ENCODE data around the gene KHK.
"Not testable (repeated sequence)": the region's sequence is repeated elsewhere in the genome, so short reads cannot be mapped to it uniquely, and the experiment has no call there.

The KHK gene

DNA sequence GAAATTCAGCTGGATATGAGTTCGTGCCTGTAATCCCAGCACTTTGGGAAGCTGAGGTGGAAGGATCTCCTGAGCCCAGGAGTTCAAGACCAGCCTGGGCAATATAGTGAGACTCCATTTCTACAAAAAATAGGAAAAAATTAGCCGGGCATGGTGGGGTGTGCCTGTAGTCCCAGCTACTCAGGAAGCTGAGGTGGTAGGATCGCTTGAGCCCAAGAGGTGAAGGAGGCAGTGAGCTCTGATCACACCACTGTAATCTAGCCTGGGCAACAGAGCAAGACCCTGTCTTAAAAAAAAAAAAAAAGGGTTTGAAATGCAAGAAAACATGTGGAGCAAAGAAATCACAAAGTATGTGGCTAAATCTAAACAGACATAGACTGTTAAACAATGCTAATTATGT is 22.5 kb downstream of the KHK start:
- Histone ChIP-seq H3K9ac (ENCODE audit: low read depth, low read length) (no peak overlapping the region), H3K27me3 (ENCODE audit: insufficient read depth, low read length) (no peaks in the 10 kb centered on the region), H3K4me3 (ENCODE audit: low read length) (no peak overlapping the region), H3K36me3 (ENCODE audit: insufficient read depth, low read depth, low read length) (no peaks in the 10 kb centered on the region), H3K4me1 (ENCODE audit: insufficient read depth, low read length) (no peaks in the 10 kb centered on the region), H3K9me3 (ENCODE audit: insufficient read depth, low read depth, low read length) (no peaks in the 10 kb centered on the region), H3K27ac (ENCODE audit: low read length) (no peak overlapping the region)

DNA sequence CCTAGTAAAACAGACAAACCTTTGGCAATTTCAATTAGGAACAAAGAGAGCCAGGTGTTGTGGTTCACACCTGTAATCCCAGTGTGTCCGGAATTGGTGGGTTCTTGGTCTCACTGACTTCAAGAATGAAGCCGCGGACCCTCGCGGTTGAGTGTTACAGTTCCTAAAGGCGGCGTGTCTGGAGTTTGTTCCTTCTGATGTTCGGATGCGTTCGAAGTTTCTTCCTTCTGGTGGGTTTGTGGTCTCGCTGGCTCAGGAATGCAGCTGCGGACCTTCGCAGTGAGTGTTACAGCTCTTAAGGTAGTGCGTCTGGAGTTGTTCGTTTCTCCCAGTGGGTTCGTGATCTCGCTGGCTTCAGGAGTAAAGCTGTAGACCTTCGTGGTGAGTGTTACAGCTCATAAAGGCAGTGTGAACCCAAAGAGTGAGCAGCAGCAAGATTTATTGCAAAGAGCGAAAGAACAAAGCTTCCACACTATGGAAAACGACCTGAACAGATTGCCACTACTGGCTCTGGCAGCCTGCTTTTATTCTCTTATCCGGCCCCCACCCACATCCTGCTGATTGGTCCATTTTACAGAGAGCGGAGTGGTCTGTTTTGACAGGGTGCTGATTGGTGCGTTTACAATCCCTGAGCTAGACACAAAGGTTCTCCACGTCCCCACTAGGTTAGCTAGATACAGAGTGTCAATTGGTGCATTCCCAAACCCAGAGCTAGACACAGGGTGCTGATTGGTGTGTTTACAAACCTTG is 24.2 kb downstream of the KHK start:
- H3K4me1 ChIP-seq (ENCODE audit: insufficient read depth, low read length); H3K9ac ChIP-seq (ENCODE audit: low read depth, low read length); H3K27me3 ChIP-seq (ENCODE audit: insufficient read depth, low read length); H3K36me3 ChIP-seq (ENCODE audit: insufficient read depth, low read depth, low read length); H3K27ac ChIP-seq (ENCODE audit: low read length); H3K9me3 ChIP-seq (ENCODE audit: insufficient read depth, low read depth, low read length); H3K4me3 ChIP-seq (ENCODE audit: low read length): not testable (repeated sequence)

DNA sequence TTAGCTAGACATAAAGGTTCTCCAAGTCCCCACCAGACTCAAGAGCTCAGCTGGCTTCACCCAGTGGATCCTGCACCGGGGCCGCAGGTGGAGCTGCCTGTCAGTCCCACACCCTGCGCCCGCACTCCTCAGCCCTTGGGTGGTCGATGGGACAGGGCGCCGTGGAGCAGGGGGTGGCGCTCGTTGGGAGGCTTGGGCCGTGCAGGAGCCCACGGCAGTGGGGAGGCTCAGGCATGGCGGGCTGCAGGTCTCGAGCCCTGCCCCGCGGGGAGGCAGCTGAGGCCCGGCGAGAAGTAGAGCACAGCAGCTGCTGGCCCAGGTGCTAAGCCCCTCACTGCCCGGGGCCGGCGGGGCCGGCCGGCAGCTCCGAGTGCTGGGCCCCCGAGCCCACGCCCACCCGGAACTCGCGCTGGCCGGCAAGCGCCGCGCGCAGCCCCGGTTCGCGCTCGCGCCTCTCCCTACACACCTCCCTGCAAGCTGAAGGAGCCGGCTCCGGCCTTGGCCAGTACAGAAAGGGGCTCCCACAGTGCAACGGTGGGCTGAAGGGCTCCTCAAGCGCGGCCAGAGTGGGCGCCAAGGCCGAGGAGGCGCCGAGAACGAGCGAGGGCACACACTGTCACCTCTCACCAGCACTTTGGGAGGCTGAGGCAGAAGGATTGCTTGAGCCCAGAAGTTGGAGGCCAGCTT is 25.0 kb downstream of the KHK start:
- H3K9me3 ChIP-seq (ENCODE audit: insufficient read depth, low read depth, low read length); H3K27ac ChIP-seq (ENCODE audit: low read length); H3K4me3 ChIP-seq (ENCODE audit: low read length); H3K27me3 ChIP-seq (ENCODE audit: insufficient read depth, low read length); H3K9ac ChIP-seq (ENCODE audit: low read depth, low read length); H3K4me1 ChIP-seq (ENCODE audit: insufficient read depth, low read length); H3K36me3 ChIP-seq (ENCODE audit: insufficient read depth, low read depth, low read length): not testable (repeated sequence)

DNA sequence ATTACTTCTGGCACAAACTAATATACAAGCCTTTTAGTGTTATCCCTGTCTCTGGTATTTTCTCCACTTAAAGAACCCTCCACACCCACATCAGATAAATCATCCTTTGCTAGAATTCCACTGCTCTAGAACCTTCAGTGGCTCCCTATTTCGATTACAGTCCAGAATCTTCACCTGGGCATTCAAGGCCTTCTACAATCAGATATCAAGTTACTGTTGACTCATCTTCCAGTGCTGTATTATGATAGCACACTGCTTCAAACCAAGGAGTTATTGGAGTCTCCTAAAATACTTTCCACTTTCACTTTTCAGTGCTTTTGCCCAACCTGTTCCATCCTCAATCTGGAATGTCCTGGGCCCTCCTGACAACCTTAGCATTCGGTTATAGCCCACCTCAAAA is 28.9 kb downstream of the KHK start:
- H3K27ac ChIP-seq (ENCODE audit: low read length) = no peak overlapping the region
- no peaks in the 10 kb centered on the region for H3K36me3 ChIP-seq (ENCODE audit: insufficient read depth, low read depth, low read length)
- peaks cover 45% of the 10 kb centered on the region for H3K27me3 ChIP-seq (ENCODE audit: insufficient read depth, low read length)

DNA sequence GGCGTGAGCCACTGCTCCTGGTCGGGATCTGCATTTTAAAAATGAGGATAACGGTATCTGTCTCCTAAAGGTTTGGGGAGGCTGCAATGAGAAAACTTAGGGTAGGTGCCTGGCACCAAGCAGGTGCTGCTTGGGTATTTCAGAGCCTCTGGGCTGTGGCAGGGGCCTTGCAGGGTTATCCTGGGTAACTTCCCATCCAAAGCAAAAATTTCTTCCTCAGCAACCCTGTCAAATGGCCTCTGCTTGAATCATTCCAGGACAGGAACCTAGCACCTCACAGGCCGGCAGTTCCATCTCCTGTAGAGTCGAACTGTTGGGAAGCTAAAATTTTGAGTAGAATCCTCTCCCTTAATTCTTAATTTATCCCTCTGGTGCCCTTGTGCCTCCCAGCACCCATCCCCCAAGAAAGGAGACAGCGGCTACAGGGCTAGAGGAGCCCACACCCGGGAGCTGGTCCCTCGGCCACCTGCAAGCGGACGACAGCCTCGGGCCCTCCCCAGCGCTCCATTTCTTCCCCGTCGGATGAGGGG is 31.5 kb downstream of the KHK start:
- no peak overlapping the region for H3K9ac ChIP-seq (ENCODE audit: low read depth, low read length)
- H3K27ac ChIP-seq (ENCODE audit: low read length) = no peak overlapping the region
- peak overlapping the region; percentile 72 for H3K4me3 ChIP-seq (ENCODE audit: low read length)
- no peaks in the 10 kb centered on the region for H3K36me3 ChIP-seq (ENCODE audit: insufficient read depth, low read depth, low read length)
- H3K27me3 ChIP-seq (ENCODE audit: insufficient read depth, low read length) = peaks cover 71% of the 10 kb centered on the region
- H3K9me3 ChIP-seq (ENCODE audit: insufficient read depth, low read depth, low read length) = no peaks in the 10 kb centered on the region; the same call in 1 of the 2 replicates
- H3K4me1 ChIP-seq (ENCODE audit: insufficient read depth, low read length) = no peaks in the 10 kb centered on the region; the same call in 1 of the 2 replicates

More for the DNA sequence above, 28.9 kb downstream of the KHK start:
- Histone ChIP-seq H3K9me3 (ENCODE audit: insufficient read depth, low read depth, low read length) (no peaks in the 10 kb centered on the region; the same call in 1 of the 2 replicates), H3K9ac (ENCODE audit: low read depth, low read length) (no peak overlapping the region), H3K4me3 (ENCODE audit: low read length) (no peak overlapping the region), H3K4me1 (ENCODE audit: insufficient read depth, low read length) (no peaks in the 10 kb centered on the region; the same call in 1 of the 2 replicates)

DNA sequence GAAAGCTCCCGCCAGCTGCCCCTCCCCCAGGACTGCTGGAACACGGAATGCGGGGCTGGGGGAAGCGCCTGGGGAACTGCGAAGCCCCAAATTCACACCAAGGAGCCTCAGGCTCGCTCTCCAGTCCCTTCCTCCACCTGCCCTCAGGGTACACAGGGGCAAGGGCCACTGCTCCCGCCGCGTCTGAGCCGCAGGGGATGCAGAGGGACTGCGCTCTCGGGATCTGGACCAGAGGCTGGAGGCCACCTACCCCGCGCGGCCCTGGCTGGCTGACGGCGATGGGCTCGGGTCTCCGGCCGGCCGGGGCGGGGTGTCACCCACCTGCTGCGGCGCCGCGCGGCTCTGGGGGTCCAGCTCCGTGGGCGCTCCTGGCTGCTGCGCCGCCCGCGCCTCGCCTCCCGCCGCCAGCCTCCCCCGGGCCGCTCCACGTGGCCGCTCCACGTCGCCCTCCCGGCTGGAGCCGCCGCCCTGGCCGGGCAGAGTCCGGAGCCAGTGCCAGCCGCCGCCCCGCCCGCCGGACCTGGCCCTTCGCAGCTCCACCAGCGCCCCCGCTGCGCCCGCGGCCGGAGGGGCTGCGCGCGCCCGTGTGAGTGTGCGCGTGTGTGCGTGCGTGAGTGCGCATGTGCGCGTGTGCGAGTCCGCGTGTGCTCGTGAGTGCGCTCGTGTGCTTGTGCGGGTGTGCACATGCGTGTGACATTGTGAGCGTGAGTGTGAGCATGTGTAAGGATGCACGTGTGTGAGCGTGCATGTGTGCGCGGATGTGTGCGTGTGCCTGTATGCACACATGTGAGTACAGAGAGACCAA is 32.2 kb downstream of the KHK start, which contains the start of gene CGREF1:
Gene CGREF1 (minus strand): TSS at position 604 of the 805 bp plus-strand sequence. CDS start 14,762 bp downstream, outside the sequence.
- H3K27me3 ChIP-seq (ENCODE audit: insufficient read depth, low read length) = peaks cover 76% of the 10 kb centered on the region
- H3K9me3 ChIP-seq (ENCODE audit: insufficient read depth, low read depth, low read length) = no peaks in the 10 kb centered on the region; the same call in 1 of the 2 replicates
- H3K4me3 ChIP-seq (ENCODE audit: low read length) = peak within 1 kb of the TSS; percentile 72
- peak within 1 kb of the TSS; percentile 30; the same call in 1 of the 2 replicates for H3K9ac ChIP-seq (ENCODE audit: low read depth, low read length)
- H3K27ac ChIP-seq (ENCODE audit: low read length) = no peak within 1 kb of the TSS
- no peaks in the 10 kb centered on the region for H3K36me3 ChIP-seq (ENCODE audit: insufficient read depth, low read depth, low read length)
- H3K4me1 ChIP-seq (ENCODE audit: insufficient read depth, low read length) = no peaks in the 10 kb centered on the region; the same call in 1 of the 2 replicates

DNA sequence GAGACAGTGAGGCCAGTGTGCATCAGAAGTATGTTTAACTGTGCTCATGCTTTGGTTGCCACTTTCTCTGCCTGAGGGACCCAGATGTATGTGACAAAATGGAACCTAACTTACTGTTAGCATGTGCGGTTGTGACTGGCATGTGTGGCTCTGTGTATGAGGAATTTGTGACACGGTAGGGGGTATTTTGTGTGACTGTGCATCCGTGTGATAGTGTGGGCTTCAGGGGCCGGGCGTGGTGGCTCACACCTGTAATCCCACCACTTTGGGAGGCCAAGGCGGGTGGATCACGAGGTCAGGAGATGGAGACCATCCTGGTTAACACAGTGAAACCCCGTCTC is 32.7 kb downstream of the KHK start:
- Histone ChIP-seq H3K27me3 (ENCODE audit: insufficient read depth, low read length) (peaks cover 80% of the 10 kb centered on the region), H3K9ac (ENCODE audit: low read depth, low read length) (peak overlapping the region; percentile 30; the same call in 1 of the 2 replicates), H3K4me3 (ENCODE audit: low read length) (peak overlapping the region; percentile 72)
- not testable (repeated sequence) for H3K9me3 ChIP-seq (ENCODE audit: insufficient read depth, low read depth, low read length); H3K4me1 ChIP-seq (ENCODE audit: insufficient read depth, low read length); H3K27ac ChIP-seq (ENCODE audit: low read length); H3K36me3 ChIP-seq (ENCODE audit: insufficient read depth, low read depth, low read length)

DNA sequence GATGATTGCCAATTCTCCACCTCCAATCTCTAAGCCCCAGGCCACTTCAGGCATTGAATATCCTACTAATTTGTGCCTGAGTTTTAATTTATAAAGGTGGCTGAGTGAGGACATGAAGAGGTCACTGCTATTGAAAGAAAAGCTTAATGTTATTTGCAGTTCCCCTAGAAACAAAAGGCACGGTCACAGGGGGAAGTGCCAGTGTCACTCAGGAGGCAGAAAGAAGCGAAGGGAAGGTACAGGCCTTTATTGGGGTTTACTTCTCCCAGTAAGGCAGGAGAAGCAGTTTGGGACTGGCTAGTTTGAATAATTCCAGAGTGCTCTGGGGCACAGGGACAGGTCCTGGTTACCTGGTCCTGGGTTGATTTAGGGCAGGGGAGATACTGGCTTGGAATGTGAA is 35.3 kb downstream of the KHK start:
- Histone ChIP-seq H3K9ac (ENCODE audit: low read depth, low read length) (no peak overlapping the region), H3K4me3 (ENCODE audit: low read length) (no peak overlapping the region), H3K27ac (ENCODE audit: low read length) (no peak overlapping the region), H3K27me3 (ENCODE audit: insufficient read depth, low read length) (peaks cover 78% of the 10 kb centered on the region), H3K4me1 (ENCODE audit: insufficient read depth, low read length) (no peaks in the 10 kb centered on the region; the same call in 1 of the 2 replicates), H3K36me3 (ENCODE audit: insufficient read depth, low read depth, low read length) (no peaks in the 10 kb centered on the region), H3K9me3 (ENCODE audit: insufficient read depth, low read depth, low read length) (no peaks in the 10 kb centered on the region; the same call in 1 of the 2 replicates)

DNA sequence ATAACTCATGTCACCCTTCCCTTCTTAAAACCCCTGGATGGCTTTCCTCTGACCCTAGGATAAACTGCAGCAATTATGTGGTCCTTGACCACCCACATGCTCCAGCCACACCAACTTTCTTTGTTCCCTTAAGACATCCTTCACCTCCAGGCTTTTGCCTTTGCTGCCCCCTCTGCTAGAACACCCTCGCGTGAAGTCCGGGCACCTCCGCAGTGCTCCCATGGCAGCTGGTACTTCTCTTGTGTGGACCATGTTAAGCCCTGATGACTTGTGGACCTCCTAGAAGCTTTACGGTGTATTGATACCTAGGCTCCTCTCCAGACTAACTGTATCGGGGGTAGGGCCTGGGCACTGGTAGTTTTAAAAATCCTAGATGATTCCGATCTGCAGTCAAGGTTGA is 36.2 kb downstream of the KHK start:
- no peak overlapping the region for H3K27ac ChIP-seq (ENCODE audit: low read length)
- peaks cover 69% of the 10 kb centered on the region for H3K27me3 ChIP-seq (ENCODE audit: insufficient read depth, low read length)
- H3K4me1 ChIP-seq (ENCODE audit: insufficient read depth, low read length) = no peaks in the 10 kb centered on the region; the same call in 1 of the 2 replicates
- H3K9ac ChIP-seq (ENCODE audit: low read depth, low read length) = no peak overlapping the region
- H3K4me3 ChIP-seq (ENCODE audit: low read length) = no peak overlapping the region
- no peaks in the 10 kb centered on the region; the same call in 1 of the 2 replicates for H3K9me3 ChIP-seq (ENCODE audit: insufficient read depth, low read depth, low read length)
- no peaks in the 10 kb centered on the region for H3K36me3 ChIP-seq (ENCODE audit: insufficient read depth, low read depth, low read length)

DNA sequence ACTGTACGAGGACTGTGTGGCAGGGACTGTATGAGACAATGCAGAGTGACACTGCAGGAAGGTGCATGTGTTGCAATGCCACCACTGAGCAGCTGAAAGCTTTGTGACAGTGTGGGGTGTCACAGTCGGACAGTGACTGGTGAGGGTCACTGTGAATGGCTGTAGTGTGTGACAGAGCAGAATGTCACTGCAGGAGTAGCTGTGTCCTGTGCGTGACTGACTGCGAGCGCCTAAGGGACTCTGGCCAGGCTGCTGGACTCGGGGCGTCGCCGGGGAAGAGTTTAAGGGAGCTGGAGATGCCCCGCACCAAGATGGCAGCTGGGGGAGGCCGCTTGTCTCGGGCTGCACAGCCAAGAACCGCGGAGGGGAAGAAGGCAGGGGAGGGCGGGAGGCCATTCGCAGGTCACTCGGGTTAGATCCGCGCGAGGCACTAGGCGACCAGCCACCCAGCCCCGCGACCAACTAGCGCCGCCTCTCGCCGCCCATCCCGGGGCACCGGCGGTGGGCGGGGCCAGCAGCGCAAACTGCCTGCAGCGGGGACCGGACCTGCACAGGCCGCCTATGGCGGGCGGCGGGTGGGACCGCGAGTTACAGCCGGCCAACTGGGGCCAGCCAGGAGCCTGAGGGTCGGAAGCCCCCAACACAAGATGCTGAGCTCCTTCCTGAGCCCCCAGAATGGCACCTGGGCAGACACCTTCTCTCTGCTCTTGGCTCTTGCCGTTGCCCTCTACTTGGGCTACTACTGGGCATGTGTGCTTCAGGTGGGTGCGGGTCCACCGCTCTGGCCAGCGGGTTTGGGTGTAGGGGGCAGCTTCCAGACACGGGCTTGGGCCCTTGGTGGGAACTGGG is 37.0 kb downstream of the KHK start, which contains the start of gene ABHD1:
Gene ABHD1 (plus strand): TSS at position 514 of the 849 bp plus-strand sequence. CDS start 134 bp downstream, at position 648.
- Histone ChIP-seq H3K4me1 (ENCODE audit: insufficient read depth, low read length) (no peaks in the 10 kb centered on the region; the same call in 1 of the 2 replicates), H3K4me3 (ENCODE audit: low read length) (peak within 1 kb of the TSS; percentile 74), H3K27me3 (ENCODE audit: insufficient read depth, low read length) (peaks cover 62% of the 10 kb centered on the region), H3K9me3 (ENCODE audit: insufficient read depth, low read depth, low read length) (no peaks in the 10 kb centered on the region; the same call in 1 of the 2 replicates), H3K9ac (ENCODE audit: low read depth, low read length) (peak within 1 kb of the TSS; percentile 58; the same call in 1 of the 2 replicates), H3K36me3 (ENCODE audit: insufficient read depth, low read depth, low read length) (no peaks in the 10 kb centered on the region), H3K27ac (ENCODE audit: low read length) (no peak within 1 kb of the TSS)
